Measurements from ENCODE around the gene CBFA2T2.
A peak's percentile ranks its signal among the peaks of the same experiment; 100 is the strongest.
"Not testable (repeated sequence)": the region's sequence is repeated elsewhere in the genome, so short reads cannot be mapped to it uniquely, and the experiment has no call there.

CBFA2T2 gene

DNA sequence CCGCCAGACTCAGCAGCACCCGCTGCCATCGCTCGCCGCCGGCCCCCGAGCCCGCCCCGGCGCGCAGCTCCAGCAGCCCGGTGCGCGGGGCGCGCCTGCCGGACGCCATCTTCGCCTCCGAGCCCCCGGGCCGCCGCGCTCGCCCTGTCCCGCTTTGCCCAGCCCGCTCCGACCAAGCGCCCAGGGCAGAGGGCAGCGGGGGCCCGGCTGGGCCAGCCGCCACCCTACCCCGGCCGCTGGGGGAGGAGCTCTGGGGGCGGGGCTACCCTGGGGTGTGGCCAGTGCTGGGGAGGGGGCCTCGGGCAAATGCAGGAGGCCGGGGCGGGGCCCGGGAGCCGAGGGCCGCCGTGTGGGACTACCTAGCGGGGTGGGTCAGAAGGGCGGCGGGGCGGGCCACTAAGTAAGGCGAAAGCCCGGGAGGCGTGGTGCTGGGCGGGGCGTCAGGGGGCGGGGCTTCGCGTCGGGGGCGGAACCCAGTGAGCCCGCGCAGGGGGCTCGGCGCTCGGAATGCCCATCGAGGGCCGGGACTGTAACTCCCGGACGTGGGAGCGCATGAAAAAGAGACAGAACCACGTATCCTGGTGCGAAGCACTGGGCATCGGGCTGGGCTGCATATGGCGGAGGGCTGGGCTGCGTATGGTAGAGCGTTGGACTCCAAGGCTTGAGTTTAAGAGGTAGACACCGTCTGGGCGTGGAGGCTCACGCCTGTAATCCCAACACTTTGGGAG lies 46.2 kb upstream of the CBFA2T2 start, which contains the start of gene SNTA1:
Gene SNTA1 (minus strand): TSS at position 252 of the 728 bp plus-strand sequence. CDS start 143 bp downstream, at position 109.
- CTCF ChIA-PET = interaction anchor here (0.8 to 1.7 kb wide), 6 partner anchors 12 to 224 kb away, joined by 3 to 8 read pairs (median 5); no protein-coding TSS in a partner anchor
- TF ChIP-seq, protein P1, sequence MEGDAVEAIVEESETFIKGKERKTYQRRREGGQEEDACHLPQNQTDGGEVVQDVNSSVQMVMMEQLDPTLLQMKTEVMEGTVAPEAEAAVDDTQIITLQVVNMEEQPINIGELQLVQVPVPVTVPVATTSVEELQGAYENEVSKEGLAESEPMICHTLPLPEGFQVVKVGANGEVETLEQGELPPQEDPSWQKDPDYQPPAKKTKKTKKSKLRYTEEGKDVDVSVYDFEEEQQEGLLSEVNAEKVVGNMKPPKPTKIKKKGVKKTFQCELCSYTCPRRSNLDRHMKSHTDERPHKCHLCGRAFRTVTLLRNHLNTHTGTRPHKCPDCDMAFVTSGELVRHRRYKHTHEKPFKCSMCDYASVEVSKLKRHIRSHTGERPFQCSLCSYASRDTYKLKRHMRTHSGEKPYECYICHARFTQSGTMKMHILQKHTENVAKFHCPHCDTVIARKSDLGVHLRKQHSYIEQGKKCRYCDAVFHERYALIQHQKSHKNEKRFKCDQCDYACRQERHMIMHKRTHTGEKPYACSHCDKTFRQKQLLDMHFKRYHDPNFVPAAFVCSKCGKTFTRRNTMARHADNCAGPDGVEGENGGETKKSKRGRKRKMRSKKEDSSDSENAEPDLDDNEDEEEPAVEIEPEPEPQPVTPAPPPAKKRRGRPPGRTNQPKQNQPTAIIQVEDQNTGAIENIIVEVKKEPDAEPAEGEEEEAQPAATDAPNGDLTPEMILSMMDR (IDR thresholded peaks at IDR 0.05; ENCODE audit: control extremely low read depth, extremely low read depth, low read depth, missing control alignments) = no peak
- POLR2A ChIA-PET = interaction anchor here (0.5 to 0.6 kb wide), 2 partner anchors 46 to 149 kb away, joined by 4 read pairs; partner anchors contain the start of gene CBFA2T2
- DNase-seq (ENCODE audit: extremely low spot score) = peak; percentile 97

DNA sequence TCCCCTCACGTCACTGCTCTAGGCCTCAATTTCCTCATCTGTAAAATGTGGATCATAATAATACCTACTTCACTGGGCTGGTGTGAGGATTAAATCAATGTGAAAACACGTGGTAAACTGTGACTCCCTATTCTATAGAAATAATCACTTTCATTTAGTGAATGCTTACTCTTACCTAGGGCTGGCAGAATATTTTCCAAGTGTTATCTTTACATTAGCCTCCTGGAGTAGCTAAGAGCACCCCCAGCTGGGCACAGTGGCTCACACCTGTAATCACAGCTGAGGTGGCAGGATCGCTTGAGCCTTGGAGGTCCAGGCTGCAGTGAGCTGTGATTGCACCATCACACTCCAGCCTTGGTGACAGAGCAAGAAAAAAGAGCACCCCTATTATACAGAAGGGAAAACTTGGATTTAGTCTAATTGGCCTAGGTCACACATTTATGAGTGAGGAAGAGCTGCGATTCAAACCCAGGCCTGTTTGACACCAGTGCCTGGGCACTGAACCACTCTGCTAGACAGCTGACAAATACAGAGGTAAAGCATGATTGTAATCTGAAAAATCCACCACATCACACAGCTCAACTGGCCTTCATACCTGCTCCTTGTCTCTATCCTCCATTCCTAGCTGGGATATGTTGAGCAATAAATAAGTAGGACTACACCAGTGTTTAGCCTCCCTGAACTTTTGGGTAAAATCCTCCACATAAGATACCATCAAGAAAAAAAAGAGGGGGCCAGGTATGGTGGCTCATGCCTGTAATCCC lies 44.9 kb upstream of the CBFA2T2 start:
- DNase-seq (ENCODE audit: extremely low spot score) = no peak
- POLR2A ChIA-PET = no interaction called here
- CTCF ChIA-PET = interaction anchor here (0.9 to 2.6 kb wide), 9 partner anchors 10 to 223 kb away, joined by 3 to 9 read pairs (median 4); partner anchors contain the start of genes ACTL10 and CDK5RAP1
- TF ChIP-seq, protein P1 (IDR thresholded peaks at IDR 0.05; ENCODE audit: control extremely low read depth, extremely low read depth, low read depth, missing control alignments) = peak; percentile 28

DNA sequence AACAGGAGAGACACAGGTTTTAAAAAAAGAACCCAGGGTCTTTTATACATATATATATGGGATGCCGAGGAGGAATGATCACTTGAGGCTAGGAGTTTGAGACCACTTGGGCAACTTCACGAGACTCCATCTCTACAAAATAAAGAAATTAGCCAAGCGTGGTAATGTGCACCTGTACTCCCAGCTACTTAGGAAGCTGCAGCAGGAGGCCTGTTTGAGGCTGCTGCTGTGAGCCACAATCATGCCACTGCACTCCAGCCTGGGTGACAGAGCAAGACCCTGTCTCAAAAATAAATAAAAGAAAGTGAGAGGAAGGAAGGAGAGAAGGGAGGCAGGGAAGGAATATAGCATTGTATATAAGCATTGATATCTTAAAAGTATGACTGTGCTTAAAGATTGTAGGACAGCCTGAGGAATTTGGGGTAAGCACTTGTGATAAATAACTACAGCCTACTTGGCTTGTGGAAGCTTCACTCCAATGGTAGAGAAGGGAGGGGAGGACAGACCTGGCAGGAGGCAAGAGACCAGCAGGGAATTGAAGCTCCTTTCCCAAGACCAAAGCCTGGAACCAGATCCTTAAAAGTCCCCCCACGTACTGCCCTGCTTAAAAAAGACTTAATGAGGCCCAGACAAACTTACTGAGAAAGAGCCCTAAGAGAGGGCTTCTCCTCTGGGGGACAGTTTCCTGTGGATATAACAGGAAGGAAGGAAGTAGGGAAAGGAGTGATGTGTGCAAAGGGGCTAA lies 43.8 kb upstream of the CBFA2T2 start:
- ChIA-PET CTCF (interaction anchor here (0.9 to 2.6 kb wide), 5 partner anchors 11 to 222 kb away, joined by 3 to 9 read pairs (median 6); partner anchors contain the start of gene ACTL10), POLR2A (no interaction called here)

GRCh38 chr20:33450867-33451266 lies 39.0 kb upstream of the CBFA2T2 start:
- TF ChIP-seq, protein P1 (IDR thresholded peaks at IDR 0.05; ENCODE audit: control extremely low read depth, extremely low read depth, low read depth, missing control alignments) = no peak
- no peak for DNase-seq (ENCODE audit: extremely low spot score)
- POLR2A ChIA-PET = no interaction called here
- CTCF ChIA-PET = no interaction called here

More for the DNA sequence above, 43.8 kb upstream of the CBFA2T2 start:
- no peak for DNase-seq (ENCODE audit: extremely low spot score)
- TF ChIP-seq, protein P1 (IDR thresholded peaks at IDR 0.05; ENCODE audit: control extremely low read depth, extremely low read depth, low read depth, missing control alignments) = no peak

- TF ChIP-seq, protein P1 (IDR thresholded peaks at IDR 0.05; ENCODE audit: control extremely low read depth, extremely low read depth, low read depth, missing control alignments) = peak; percentile 97
- DNase-seq (ENCODE audit: extremely low spot score) = peak; percentile 84
- POLR2A ChIA-PET = not testable (repeated sequence)
- CTCF ChIA-PET = interaction anchor here (0.7 to 2.2 kb wide), 18 partner anchors 8 to 612 kb away, joined by 3 to 50 read pairs (median 4); partner anchors contain the start of genes ACTL10, CBFA2T2 and SNTA1
These were observed 32.8 kb upstream of the CBFA2T2 start for GRCh38 chr20:33456916-33457642.

Data from GM10248 (cell line).